Vagina (tissue), 2 donors: ENCODE results near the gene RBM18. TPM values are rescaled to one million over a fixed set of nuclear protein-coding genes. Genes with fewer than 3 reads are reported as not detected.

Experiments
- DNase-seq, 2 donors: peaks; one replicate each; pipeline ENCODE4 v3.0.0-alpha.2; 2017; ENCODE audit errors: extremely low spot score in 2 of 2
- H3K27ac ChIP-seq: fragments of 200-600 bp; sonication (generic); one replicate; pipeline ENCODE4 v1.5.1; 2019
- H3K27me3 ChIP-seq: fragments of 200-600 bp; sonication (generic); one replicate; pipeline ENCODE4 v1.5.1; 2019
- H3K36me3 ChIP-seq, 2 donors: fragments of 200-600 bp; sonication (generic); one replicate each; pipeline ENCODE4 v1.5.1; 2017 to 2019
- H3K4me1 ChIP-seq: fragments of 200-600 bp; sonication (generic); one replicate; pipeline ENCODE4 v1.5.1; 2019
- H3K4me3 ChIP-seq, 2 donors: fragments of 200-600 bp; sonication (generic); 1 replicate in 1 of 2; 2 replicates in 1 of 2; pipeline ENCODE4 v1.5.1; 2016 to 2019
- H3K9me3 ChIP-seq: fragments of 200-600 bp; sonication (generic); one replicate; pipeline ENCODE4 v1.5.1; 2019
- POLR2A ChIP-seq, 2 donors: fragments of 450-650 bp; IDR thresholded peaks; one replicate each; pipeline ENCODE4 v1.6.1; 2017; ENCODE audit warnings: antibody characterized with exemption in 2 of 2, mild to moderate bottlenecking in 2 of 2, moderate library complexity in 2 of 2
- POLR2AphosphoS5 ChIP-seq, 2 donors: sonication (generic); formaldehyde crosslinking; IDR thresholded peaks; one replicate each; pipeline ENCODE4 v1.9.0; 2017; ENCODE audit warnings: antibody characterized with exemption in 2 of 2, mild to moderate bottlenecking in 2 of 2, low read depth in 1 of 2; ENCODE audit not compliant: insufficient read depth in 1 of 2
- intact Hi-C: fragments of 100-400 bp; cut with DNase I; formaldehyde crosslinking; loops from one replicate; pipeline ENCODE4 v1.15.1; 2023
- total RNA-seq: library from RNA; depleted of rRNA; stranded (reverse); fragments of >200 nt; gene quantifications from one replicate; pipeline ENCODE4 v1.2.3, GENCODE V29; 2016
- TF ChIP-seq, protein P1 (sequence below), 3 experiments: fragments of 450-650 bp in 2 of 3; fragments of 200-600 bp in 1 of 3; sonication (generic) in 1 of 3; IDR thresholded peaks; one replicate each; pipeline ENCODE4 v1.5.1; 2017 to 2019; ENCODE audit warnings: antibody characterized with exemption in 3 of 3, mild to moderate bottlenecking in 2 of 3, moderate library complexity in 2 of 3

RBM18 gene
- total RNA-seq, 1 donor from 2014 or later = 11.3 TPM

DNA sequence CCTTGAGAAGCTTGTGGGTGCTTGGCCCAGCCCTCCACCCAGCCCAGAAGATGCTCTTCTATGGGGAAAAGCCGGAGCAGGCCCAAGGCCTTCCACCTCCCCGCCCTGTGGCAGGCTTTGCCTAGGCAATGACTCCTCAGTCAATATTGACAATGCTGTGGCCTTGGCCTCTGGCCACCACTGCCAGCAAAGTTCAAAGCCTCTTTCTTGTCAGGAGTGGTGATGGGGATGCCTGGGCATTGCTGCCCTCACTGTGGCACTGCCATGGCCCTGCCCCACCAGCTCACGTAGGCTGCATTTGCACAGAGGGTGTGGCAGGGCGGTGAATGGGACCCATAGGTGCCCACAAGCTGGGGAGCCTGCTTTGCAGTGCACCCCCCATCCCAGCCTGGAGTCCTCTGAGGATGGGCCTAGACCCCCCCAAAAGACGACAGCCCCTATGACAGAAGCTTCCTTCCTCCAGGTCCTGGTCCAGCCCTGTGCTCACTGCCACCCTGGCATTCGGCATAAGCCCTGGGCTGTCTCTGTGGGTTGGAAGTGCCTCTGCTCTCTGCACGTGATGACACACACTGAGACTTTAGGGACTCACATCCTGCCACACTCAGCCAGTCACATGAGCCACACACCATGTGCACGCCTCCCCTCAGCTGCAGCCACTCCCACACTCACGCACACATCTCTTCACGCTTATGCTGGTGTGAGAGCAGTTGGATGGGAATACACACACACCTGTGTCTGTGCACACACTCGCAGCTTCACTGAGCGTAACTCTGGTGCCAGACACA is 73.9 kb downstream of the RBM18 start:
- intact Hi-C loops = no loop called here
- no peak for DNase-seq
- H3K27ac ChIP-seq = no peak overlapping the region

DNA sequence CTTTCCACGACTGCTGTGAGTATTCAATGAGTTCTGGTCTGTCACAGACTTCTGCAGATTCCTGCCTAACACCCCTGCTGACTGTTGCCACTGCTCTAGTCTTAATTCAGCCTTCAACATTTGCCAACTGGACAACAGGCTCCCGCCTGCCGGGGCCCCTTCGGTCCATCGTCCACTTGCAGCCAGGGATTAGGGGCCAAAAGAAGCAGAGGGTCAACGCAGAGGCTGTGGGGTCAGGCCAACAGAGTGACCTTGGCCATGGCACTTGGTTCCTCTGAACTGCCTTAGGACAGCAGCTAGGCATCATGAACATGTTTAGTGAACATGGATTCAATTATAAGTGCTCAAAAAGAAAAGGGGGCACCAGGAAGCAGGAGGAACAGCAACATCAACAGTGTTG is 76.3 kb downstream of the RBM18 start:
- Histone ChIP-seq H3K4me1 (no peaks in the 10 kb centered on the region), H3K4me3 (no peak overlapping the region), H3K27ac (no peak overlapping the region), H3K27me3 (no peaks in the 10 kb centered on the region), H3K36me3 (no peaks in the 10 kb centered on the region), H3K9me3 (no peaks in the 10 kb centered on the region)
- intact Hi-C loops = no loop called here
- TF ChIP-seq POLR2AphosphoS5 (IDR thresholded peaks at IDR 0.05; ENCODE audit: insufficient read depth in 1 of 2, low read depth in 1 of 2) = no peak
- TF ChIP-seq, protein P1, sequence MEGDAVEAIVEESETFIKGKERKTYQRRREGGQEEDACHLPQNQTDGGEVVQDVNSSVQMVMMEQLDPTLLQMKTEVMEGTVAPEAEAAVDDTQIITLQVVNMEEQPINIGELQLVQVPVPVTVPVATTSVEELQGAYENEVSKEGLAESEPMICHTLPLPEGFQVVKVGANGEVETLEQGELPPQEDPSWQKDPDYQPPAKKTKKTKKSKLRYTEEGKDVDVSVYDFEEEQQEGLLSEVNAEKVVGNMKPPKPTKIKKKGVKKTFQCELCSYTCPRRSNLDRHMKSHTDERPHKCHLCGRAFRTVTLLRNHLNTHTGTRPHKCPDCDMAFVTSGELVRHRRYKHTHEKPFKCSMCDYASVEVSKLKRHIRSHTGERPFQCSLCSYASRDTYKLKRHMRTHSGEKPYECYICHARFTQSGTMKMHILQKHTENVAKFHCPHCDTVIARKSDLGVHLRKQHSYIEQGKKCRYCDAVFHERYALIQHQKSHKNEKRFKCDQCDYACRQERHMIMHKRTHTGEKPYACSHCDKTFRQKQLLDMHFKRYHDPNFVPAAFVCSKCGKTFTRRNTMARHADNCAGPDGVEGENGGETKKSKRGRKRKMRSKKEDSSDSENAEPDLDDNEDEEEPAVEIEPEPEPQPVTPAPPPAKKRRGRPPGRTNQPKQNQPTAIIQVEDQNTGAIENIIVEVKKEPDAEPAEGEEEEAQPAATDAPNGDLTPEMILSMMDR (IDR thresholded peaks at IDR 0.05) = no peak
- TF ChIP-seq POLR2A (IDR thresholded peaks at IDR 0.05) = no peak
- no peak for DNase-seq

More for the DNA sequence above, 73.9 kb downstream of the RBM18 start:
- no peak for TF ChIP-seq POLR2A (IDR thresholded peaks at IDR 0.05)
- TF ChIP-seq POLR2AphosphoS5 (IDR thresholded peaks at IDR 0.05; ENCODE audit: insufficient read depth in 1 of 2, low read depth in 1 of 2) = no peak
- TF ChIP-seq, protein P1 (IDR thresholded peaks at IDR 0.05) = no peak
- Histone ChIP-seq H3K27me3 (no peaks in the 10 kb centered on the region), H3K4me1 (no peaks in the 10 kb centered on the region), H3K9me3 (no peaks in the 10 kb centered on the region), H3K4me3 (no peak overlapping the region), H3K36me3 (no peaks in the 10 kb centered on the region)

Other genes starting within 250 kb of the RBM18 start
- 11.0 TPM for gene TTLL11, start 171.5 kb downstream of the RBM18 start, total RNA-seq
- 32.4 TPM for gene NDUFA8, start 105.1 kb downstream of the RBM18 start, total RNA-seq
- not detected for gene MORN5, start 104.9 kb downstream of the RBM18 start, total RNA-seq
- gene LHX6, start 35.9 kb downstream of the RBM18 start, total RNA-seq = 8.1 TPM
- gene MRRF, start within 50 bp of the RBM18 start, total RNA-seq = 38.5 TPM
- 12.0 TPM for gene PTGS1, start 106.2 kb upstream of the RBM18 start, total RNA-seq
- gene OR1J1, start 213.1 kb upstream of the RBM18 start, total RNA-seq = not detected
- not detected for gene OR1J2, start 246.0 kb upstream of the RBM18 start, total RNA-seq